HuH-7 (cell line): ENCODE measurements around the gene PCDHB4.
"Not testable (repeated sequence)": the region's sequence is repeated elsewhere in the genome, so short reads cannot be mapped to it uniquely, and the experiment has no call there.

Experiments
- DNase-seq: peaks from one replicate; pipeline ENCODE4 v3.0.0; 2011; ENCODE audit warnings: low spot score

PCDHB4 gene

DNA sequence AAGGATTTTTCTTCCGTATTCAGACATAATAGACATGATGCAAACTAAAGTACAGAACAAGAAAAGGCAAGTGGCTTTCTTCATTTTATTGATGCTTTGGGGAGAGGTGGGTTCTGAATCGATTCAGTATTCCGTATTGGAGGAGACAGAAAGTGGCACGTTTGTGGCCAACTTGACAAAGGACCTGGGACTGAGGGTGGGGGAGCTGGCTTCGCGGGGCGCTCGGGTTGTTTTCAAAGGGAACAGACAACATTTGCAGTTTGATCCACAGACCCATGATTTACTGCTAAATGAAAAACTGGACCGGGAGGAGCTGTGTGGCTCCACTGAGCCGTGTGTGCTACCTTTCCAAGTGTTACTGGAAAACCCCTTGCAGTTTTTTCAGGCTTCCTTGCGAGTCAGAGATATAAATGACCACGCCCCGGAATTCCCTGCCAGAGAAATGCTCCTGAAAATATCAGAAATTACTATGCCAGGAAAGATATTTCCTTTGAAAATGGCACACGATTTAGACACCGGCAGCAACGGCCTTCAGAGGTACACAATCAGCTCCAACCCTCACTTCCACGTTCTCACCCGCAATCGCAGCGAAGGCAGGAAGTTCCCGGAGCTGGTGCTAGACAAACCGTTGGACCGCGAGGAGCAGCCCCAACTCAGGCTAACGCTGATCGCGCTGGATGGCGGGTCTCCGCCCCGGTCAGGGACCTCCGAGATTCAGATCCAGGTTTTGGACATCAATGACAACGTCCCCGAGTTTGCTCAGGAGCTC lies 28.8 kb downstream of the PCDHB4 start:
- no peak for DNase-seq

DNA sequence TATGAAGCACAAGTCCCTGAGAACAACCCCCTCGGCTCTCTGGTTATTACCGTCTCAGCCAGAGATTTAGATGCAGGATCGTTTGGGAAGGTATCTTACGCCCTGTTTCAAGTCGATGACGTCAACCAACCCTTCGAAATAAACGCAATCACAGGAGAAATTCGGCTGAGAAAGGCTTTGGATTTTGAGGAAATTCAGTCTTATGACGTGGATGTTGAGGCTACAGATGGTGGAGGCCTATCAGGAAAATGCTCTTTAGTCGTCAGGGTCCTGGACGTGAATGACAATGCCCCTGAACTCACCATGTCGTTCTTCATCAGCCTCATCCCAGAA lies 29.3 kb downstream of the PCDHB4 start:
- DNase-seq: no peak

DNA sequence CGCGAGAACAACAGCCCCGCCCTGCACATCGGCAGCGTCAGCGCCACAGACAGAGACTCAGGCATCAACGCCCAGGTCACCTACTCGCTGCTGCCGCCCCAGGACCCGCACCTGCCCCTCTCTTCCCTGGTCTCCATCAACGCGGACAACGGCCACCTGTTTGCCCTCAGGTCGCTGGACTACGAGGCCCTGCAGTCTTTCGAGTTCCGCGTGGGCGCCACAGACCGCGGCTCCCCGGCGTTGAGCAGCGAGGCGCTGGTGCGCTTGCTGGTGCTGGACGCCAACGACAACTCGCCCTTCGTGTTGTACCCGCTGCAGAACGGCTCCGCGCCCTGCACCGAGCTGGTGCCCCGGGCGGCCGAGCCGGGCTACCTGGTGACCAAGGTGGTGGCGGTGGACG lies 30.0 kb downstream of the PCDHB4 start:
- DNase-seq: not testable (repeated sequence)

DNA sequence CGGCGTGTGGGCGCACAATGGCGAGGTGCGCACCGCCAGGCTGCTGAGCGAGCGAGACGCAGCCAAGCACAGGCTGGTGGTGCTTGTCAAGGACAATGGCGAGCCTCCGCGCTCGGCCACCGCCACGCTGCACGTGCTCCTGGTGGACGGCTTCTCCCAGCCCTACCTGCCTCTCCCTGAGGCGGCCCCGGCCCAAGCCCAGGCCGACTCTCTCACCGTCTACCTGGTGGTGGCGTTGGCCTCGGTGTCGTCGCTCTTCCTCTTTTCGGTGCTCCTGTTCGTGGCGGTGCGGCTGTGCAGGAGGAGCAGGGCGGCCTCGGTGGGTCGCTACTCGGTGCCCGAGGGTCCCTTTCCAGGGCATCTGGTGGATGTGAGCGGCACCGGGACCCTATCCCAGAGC lies 30.5 kb downstream of the PCDHB4 start:
- not testable (repeated sequence) for DNase-seq

DNA sequence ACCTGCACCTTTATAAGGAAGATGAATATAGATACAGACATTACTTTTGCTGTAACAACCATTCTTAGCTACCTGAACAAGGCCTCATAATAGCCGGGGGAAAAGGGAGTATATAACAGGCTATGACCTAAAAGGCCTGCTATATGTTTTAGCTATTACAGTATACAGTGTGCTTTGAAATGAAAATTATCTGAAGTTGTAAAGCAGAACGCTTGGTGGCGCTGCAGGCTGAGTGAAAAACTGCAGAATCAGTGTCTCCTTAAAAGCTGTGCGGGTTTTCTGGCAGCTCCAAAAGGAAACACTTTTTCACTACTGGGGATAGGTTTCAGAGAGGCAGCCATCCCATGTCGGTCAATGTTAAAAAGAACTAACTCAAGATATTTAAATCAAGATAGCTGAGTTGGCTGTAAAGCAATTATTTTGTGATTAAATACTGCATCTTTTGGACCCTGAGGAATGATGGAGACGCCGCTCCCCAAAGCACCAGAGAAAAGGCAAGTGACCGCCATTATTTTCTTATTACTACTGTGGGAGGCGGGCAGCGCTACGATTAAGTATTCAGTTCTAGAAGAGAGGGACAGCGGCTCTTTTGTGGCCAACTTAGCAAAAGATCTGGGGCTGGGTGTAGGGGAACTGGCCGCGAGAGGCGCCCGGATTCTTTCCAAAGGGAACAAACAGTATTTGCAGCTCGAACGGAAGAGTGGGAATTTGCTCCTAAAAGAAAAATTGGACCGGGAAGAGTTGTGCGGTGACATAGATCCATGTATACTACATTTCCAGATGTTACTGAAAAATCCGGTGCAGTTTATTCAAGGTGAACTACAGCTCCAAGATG lies 34.1 kb downstream of the PCDHB4 start:
- peak; percentile 46 for DNase-seq

DNA sequence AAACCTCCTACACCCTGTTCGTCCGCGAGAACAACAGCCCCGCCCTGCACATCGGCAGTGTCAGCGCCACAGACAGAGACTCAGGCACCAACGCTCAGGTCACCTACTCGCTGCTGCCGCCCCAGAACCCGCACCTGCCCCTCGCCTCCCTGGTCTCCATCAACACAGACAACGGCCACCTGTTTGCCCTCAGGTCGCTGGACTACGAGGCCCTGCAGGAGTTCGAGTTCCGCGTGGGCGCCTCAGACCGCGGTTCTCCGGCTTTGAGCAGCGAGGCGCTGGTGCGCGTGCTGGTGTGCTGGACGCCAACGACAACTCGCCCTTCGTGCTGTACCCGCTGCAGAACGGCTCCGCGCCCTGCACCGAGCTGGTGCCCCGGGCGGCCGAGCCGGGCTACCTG lies 35.7 kb downstream of the PCDHB4 start:
- not testable (repeated sequence) for DNase-seq

DNA sequence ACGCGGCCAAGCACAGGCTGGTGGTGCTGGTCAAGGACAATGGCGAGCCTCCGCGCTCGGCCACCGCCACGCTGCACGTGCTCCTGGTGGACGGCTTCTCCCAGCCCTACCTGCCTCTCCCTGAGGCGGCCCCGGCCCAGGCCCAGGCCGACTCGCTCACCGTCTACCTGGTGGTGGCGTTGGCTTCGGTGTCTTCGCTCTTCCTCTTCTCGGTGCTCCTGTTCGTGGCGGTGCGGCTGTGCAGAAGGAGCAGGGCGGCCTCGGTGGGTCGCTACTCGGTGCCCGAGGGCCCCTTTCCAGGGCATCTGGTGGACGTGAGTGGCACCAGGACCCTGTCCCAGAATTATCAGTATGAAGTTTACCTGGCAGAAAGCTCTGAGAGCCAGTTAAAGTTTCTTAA lies 36.3 kb downstream of the PCDHB4 start:
- not testable (repeated sequence) for DNase-seq

DNA sequence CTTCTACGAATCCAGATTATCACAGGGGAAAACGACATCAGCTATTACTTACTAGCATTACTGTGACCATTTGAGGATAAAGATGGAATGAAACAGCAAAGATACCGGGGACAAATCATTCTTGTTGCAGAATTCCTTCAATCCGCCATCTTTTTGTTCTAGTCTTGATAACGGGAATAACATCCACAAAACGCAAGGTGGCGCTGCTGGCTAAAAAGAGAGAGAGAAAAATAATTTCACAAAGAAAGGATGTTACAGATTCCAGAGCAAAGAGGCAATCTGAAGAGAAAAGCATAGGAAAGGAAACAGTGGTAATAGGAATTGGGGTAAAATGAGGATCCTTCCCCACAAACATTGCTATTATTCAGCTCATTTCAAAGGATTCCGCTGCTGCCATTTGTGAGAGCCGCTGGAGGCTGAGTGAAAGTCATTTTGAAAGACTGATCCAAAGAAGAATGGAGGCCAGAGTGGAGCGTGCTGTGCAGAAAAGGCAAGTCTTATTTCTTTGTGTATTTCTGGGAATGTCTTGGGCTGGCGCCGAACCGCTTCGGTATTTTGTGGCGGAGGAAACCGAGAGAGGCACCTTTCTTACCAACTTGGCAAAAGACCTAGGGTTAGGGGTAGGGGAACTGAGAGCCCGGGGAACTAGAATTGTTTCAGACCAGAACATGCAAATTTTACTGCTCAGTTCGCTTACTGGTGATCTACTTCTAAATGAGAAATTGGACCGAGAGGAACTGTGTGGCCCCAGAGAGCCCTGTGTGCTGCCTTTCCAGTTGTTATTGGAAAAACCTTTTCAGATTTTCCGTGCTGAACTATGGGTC lies 51.0 kb downstream of the PCDHB4 start, which contains the start of gene PCDHB7:
Gene PCDHB7, plus strand, starts transcription at position 264 of the 824 bp plus-strand sequence. Its CDS starts 192 bp downstream, at position 456.
- DNase-seq: peak; percentile 50

DNA sequence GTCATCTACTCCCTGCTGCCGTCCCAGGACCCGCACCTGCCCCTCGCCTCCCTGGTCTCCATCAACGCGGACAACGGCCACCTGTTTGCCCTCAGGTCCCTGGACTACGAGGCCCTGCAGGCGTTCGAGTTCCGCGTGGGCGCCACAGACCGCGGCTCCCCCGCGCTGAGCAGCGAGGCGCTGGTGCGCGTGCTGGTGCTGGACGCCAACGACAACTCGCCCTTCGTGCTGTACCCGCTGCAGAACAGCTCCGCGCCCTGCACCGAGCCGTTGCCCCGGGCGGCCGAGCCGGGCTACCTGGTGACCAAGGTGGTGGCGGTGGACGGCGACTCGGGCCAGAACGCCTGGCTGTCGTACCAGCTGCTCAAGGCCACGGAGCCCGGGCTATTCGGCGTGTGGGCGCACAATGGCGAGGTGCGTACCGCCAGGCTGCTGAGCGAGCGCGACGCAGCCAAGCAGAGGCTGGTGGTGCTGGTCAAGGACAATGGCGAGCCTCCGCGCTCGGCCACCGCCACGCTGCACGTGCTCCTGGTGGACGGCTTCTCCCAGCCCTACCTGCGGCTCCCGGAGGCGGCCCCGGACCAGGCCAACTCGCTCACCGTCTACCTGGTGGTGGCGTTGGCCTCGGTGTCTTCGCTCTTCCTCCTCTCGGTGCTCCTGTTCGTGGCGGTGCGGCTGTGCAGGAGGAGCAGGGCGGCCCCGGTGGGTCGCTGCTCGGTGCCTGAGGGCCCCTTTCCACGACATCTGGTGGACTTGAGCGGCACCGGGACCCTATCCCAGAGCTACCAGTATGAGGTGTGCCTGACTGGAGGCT lies 52.9 kb downstream of the PCDHB4 start:
- DNase-seq: not testable (repeated sequence)
